PFSK-1 (cell line): ENCODE results near the gene SIKE1.

ENCODE experiments used
- POLR2AphosphoS5 ChIP-seq: IDR thresholded peaks from 2 replicates; pipeline ENCODE4 v1.6.1; 2012; ENCODE audit warnings: low read depth, mild to moderate bottlenecking, control low read depth, low read length, moderate library complexity
- SIN3A ChIP-seq: IDR thresholded peaks from 2 replicates; pipeline ENCODE4 v1.6.1; 2012; ENCODE audit warnings: mild to moderate bottlenecking, low read length, moderate library complexity, borderline replicate concordance; ENCODE audit not compliant: insufficient read depth
- TAF1 ChIP-seq: IDR thresholded peaks from 2 replicates; pipeline ENCODE4 v1.6.1; 2012; ENCODE audit warnings: low read length, control low read depth, borderline replicate concordance; ENCODE audit not compliant: insufficient read depth
- TF ChIP-seq, protein P1 (sequence below), 2 experiments: IDR thresholded peaks; 2 replicates each; pipeline versions ENCODE4 v1.6.1 to v1.8.0; 2011 to 2012; ENCODE audit warnings: low read depth in 2 of 2, low read length in 2 of 2, control low read depth in 1 of 2, inconsistent platforms in 1 of 2, mild to moderate bottlenecking in 1 of 2, moderate library complexity in 1 of 2; ENCODE audit not compliant: insufficient read depth in 1 of 2

DNA sequence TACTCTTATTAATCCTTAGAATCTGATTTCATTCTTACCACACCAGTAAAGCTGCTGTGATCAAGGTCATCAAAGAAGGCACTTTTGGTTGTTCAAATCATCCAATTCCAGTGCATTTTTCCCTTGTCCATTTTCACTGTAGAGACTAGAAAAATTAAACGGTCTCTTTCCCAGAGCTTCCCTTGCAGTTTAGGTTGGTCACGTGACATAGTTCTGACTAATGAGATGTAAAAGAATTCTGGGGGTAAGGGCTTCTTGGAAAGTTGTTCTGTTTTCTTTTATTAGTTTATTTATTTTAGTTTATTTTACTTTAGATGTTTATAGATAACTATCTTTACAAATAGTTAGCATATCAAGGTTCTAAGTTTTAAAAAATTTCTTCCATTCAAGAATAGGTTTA, 39.9 kb upstream of the SIKE1 start:
- no peak for TF ChIP-seq POLR2AphosphoS5
- TF ChIP-seq SIN3A, result no peak
- TF ChIP-seq TAF1, result no peak
- TF ChIP-seq, protein P1, sequence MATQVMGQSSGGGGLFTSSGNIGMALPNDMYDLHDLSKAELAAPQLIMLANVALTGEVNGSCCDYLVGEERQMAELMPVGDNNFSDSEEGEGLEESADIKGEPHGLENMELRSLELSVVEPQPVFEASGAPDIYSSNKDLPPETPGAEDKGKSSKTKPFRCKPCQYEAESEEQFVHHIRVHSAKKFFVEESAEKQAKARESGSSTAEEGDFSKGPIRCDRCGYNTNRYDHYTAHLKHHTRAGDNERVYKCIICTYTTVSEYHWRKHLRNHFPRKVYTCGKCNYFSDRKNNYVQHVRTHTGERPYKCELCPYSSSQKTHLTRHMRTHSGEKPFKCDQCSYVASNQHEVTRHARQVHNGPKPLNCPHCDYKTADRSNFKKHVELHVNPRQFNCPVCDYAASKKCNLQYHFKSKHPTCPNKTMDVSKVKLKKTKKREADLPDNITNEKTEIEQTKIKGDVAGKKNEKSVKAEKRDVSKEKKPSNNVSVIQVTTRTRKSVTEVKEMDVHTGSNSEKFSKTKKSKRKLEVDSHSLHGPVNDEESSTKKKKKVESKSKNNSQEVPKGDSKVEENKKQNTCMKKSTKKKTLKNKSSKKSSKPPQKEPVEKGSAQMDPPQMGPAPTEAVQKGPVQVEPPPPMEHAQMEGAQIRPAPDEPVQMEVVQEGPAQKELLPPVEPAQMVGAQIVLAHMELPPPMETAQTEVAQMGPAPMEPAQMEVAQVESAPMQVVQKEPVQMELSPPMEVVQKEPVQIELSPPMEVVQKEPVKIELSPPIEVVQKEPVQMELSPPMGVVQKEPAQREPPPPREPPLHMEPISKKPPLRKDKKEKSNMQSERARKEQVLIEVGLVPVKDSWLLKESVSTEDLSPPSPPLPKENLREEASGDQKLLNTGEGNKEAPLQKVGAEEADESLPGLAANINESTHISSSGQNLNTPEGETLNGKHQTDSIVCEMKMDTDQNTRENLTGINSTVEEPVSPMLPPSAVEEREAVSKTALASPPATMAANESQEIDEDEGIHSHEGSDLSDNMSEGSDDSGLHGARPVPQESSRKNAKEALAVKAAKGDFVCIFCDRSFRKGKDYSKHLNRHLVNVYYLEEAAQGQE (IDR thresholded peaks at IDR 0.05; ENCODE audit: insufficient read depth in 1 of 2, low read depth in 2 of 2, low read length in 2 of 2), result no peak
